Glomerular visceral epithelial cell (primary cell): Measurements from ENCODE around the gene PPP1R14B.

ENCODE experiments used
- DNase-seq: peaks from one replicate; pipeline ENCODE4 v3.0.0-alpha.2; 2016; ENCODE audit errors: extremely low spot score

PPP1R14B gene

DNA sequence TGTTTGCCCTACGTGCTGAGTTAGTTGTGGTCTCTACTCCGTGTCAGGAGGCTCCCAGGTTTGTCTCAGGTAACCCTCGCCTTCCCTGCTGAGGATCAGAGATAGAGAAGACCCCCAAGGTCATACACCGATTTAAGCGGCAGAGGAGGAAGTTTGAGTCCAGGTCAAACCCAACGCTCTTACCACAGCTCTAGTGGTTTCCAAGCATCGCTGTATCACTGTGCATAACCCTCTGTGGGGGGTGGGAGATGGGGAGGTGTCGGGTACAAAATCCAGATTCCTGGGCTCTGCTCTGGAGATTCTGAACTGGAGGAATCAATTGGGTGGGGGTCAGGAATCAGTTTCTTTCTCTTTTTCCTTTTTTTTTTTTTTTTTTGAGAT, 15.8 kb downstream of the PPP1R14B start:
- no peak for DNase-seq

DNA sequence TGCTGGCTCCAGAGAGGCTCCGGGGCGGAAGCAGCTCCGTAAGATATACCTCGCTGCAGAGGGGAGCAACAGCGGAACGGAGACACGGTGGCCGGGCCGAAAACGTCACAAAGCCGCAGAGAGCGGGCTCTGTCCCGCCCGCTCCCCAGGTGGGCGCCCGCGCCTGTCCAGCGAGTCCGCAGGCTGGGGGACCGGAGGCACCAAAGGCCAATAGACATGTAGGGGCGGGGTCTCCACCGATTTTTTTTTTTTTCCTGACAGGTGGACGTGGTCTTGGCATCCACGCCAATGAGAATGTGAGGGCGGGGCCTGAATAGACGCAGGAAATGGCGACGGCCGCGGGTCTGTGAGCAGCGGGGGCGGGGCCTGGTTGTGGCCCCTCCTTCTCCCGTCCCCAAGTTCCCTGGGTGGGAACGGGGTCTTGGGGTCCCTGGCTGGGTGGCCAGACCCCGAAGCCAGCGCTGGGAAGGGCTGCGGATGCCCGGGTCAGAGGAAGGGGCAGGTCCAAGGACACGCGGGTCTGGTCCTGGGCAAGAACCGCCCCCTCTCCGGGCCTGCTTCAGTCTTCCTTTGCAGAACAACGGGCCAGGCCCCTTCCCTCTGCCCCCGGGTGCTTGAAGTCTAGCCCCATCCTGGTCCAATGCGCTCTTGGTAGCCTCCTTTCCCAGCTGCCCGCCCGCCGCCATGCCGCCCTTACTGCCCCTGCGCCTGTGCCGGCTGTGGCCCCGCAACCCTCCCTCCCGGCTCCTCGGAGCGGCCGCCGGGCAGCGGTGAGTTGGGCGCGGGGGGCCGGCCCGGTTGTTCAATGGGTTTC, 16.4 kb downstream of the PPP1R14B start, which contains the start of gene DNAJC4:
TSS of gene DNAJC4 (plus strand) at position 378 of the 814 bp plus-strand sequence. CDS start at position 685, 307 bp downstream.
- peak; percentile 91 for DNase-seq

DNA sequence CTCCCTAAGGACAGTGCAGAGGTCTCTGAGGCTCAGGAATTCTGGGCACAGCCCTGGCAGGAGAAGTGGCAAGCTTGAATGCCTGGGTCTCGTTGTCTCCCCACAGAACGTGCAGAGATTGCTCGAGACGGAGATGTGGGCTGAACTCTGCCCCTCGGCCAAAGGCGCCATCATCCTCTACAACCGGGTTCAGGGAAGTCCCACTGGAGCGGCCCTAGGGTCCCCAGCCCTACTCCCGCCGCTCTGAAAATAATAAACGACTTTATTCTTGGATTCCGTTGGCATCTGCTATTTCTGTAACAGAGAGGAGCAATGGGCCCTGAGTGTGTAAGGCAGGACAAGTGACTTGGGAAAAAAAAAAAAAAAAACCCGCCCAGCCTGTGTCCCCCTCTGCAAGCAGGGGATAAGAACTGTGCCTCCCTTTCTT, 17.0 kb downstream of the PPP1R14B start:
- no peak for DNase-seq

DNA sequence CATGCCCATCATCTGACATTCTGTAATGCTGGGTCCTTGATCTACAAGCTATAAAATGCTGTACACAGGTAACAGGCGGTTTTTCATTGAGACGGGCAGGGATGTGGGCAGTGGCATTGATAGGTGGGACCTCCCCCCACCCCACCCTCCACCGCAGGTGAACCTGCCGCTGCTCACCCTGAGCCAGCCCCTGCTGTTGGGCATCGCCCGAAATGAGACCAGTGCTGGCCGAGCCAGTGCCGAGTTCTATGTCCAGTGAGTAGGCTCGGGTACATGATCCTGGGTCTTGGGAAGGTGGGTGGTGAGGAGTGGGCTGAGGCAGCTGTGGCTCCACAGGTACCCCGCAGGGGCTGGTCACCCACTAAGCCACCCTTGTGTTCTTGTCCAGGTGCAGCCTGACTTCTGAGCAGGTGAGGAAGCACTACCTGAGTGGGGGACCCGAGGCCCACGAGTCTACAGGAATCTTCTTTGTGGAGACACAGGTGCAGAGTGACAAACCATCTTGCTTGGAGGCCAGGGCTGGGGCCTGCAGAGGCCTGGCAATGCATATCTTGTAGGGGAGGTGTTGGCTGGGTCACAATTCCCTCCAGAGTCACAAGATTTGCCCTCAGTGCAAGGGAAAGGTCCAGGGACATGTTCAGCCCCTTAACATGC, 17.5 kb downstream of the PPP1R14B start:
- DNase-seq: no peak

DNA sequence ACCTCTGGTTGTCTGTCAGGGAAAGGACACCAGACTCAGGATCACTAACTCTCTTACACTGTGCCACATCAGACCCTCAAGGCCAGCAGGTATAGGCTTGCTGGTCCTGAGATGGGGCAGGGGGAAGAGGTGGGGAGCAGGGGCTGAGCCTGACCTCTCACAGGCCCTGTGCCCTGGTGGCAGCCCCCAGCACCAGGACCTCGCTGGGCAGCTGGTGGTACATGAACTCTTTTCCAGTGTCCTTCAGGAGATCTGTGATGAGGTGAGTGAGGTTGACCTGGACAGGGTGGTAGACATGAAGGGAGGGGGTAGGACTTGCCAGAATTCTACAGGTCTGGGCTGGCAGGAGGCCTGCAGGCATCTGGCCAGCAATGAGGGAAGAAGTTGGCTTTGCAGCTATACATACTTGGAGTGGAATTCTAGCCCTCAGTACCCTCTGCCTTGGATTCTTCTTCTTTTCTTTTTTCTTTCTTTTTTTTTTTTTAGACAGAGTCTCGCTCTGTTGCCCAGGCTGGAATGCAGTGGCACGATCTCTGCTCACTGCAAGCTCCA, 19.3 kb downstream of the PPP1R14B start:
- DNase-seq: peak; percentile 26

DNA sequence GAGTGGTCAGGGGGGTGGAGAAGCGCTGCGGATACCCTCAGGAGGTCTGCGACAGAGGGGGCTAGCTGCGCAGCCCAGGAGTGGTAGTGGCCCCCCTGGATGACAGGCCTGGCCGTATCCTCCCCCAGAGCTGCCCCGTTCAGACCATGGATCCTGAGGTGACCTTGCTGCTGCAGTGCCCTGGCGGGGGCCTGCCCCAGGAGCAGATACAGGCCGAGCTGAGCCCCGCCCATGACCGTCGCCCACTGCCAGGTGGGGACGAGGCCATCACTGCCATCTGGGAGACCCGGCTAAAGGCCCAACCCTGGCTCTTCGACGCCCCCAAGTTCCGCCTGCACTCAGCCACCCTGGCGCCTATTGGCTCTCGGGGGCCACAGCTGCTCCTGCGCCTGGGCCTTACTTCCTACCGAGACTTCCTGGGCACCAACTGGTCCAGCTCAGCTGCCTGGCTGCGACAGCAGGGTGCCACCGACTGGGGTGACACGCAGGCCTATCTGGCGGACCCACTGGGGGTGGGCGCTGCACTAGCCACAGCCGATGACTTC, 20.2 kb downstream of the PPP1R14B start:
- DNase-seq: peak; percentile 31

DNA sequence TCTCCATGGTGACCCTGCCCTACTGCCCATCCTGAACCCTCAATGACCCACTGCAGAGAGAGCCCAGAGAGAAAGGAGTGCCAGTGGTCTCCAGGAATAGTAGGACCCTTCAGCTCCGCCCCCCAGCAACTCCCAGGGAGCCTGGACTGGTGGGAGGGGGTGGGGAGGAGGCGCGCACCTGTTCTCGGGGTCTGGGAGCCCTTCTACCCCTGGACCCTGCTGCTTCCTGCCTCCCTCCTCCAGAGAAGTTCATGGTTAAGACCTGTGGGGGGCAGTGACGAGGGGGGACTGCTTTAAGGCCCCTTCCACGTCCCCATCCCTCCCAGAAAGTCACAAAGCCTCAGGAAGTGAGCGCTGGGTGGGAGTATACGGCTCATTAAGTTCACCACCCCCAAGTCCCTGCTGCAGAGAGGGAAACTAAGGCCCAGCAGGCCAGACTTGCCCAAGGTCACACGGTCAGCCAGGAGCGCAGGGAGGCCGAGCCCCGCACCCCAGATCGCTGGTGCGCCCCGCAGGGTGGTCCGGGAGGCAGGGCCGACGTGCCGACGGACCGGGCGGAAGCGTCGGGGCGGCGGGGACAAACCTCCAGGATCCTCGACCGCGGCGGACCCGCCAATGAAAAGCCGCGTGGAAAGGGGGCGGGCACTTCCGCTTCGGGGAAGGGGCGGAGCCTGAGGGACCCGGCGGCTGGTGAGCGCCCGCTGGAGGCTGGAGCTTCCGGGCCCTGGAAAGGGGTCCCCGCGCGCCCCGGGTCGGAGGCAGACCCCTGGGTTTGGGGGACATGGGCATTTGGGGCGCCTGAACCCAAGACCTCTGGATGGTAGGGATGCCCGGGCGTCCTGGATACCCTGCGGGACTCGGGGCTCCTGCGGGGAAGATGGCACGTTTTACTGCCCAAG, 20.9 kb downstream of the PPP1R14B start, which contains the start of the genes NUDT22 and TRPT1:
TSS of gene NUDT22 (plus strand) at position 667 of the 899 bp plus-strand sequence. CDS start 379 bp downstream, outside the sequence.
TSS of gene TRPT1 (minus strand) at position 579 of the 899 bp plus-strand sequence. CDS start at position 253, 326 bp downstream.
- peak; percentile 80 for DNase-seq

DNA sequence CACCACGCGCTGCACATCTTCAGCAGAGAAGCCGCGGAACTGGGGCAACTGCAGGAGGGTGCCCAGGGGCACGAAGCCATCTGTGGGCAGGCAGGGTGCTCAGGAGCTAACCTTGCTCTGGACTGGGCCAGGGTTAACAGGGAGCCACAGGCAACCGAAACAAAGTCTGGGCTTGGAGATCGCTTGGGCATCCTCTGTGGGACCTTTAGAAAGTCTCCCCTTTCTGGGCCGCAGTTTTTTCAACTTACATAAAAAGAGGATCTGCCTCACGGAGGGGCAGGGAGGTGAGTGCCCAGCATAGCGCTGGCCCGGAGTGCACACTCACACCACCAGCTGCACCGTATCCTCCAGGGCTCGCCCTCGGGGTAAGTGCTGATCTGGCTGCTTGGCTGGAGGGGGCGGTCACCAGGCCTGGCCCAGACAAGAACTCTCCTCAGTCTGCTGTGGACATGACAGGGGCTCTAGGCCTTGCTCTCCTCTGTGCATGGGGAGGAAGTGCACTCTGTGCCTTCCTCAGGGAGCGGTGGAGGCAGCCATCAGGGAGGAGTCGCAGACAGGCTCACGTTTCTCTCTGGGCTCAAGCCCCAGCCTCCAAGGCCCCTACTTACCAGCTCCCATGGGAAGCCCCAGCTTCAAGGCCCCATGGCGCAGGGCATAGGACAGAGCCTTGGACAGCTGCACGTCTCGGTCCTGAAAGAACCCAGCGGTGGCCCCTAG, 21.7 kb downstream of the PPP1R14B start:
- DNase-seq: no peak

DNA sequence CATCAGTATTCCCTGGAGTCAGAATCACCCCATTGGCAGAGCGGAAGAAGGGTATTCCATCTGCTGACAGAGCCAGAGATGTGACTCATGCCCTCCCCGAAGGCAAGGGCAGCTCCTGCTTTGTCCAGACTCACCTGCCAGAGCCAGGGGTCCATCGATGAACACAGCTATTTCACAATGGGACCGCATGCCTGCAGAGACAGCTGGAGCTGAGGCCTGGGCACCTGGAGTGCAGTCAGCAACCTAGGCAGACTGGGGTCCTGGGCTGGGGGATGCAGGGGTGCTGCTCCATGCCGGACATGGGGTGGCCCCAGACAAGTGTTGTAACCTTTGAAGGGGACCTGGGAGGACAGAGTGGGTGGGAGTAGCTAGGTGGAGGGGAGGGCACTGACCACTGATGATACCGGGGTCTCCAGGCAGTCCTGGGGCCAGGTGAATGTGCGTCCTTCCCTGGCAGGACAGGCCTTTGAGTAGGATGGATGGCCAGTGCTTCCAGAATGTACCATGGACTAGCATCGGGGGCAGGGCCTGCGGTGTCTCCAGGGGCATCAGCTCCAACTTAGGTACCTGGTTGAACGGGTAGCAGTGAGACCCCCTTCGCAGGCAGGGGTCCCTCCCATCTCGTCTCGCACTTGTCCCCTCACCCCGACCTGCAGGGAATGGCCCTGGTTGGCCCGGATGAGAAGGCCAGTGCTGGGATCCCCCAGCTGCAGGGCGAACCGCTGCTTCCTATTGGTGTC, 22.4 kb downstream of the PPP1R14B start:
- DNase-seq: peak; percentile 42

DNA sequence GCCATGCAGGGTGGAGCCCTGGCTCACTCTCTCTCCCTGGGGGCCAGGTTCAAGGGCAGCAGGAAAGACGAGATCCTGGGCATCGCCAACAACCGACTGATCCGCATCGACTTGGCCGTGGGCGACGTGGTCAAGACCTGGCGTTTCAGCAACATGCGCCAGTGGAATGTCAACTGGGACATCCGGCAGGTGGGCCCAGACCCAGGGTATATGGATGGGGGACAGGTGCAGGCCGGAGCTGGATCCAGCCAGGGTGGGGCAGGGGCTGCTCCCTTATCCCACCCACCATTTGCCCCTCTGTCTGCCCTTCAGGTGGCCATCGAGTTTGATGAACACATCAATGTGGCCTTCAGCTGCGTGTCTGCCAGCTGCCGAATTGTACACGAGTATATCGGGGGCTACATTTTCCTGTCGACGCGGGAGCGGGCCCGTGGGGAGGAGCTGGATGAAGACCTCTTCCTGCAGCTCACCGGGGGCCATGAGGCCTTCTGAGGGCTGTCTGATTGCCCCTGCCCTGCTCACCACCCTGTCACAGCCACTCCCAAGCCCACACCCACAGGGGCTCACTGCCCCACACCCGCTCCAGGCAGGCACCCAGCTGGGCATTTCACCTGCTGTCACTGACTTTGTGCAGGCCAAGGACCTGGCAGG, 23.6 kb downstream of the PPP1R14B start:
- no peak for DNase-seq

DNA sequence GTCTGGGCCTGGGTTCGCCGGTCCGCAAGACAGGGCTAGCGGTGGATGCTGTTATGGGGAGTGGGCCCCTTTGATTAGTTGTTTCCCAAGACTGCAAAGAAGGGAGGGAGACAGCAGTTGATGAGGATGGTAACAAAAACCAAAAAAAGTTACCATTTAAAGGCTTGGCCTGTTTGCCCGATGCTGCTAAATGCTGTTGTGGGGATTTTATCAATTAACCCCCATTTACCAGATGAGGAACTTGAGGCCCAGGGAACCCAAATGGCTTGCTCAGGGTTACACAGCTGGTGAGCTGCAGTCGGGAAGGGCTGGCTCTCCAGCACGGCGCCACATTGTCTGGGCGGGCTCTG, 24.1 kb downstream of the PPP1R14B start:
- DNase-seq: no peak

DNA sequence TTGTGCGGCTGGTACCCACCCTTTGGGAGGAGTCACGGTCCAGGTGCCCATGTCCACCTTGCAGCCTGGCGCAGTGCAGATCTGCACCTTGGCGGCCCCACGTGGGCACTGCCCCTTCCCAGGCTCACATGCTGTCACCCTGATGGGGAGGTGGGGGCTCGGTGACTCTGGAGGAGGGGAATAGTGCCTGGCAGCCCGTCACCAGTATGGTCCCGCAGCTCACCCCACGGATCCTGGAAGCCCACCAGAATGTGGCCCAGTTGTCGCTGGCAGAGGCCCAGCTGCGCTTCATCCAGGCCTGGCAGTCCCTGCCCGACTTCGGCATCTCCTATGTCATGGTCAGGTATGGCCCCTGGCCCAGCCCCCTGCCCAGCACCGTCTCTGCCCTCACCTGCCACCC, 25.9 kb downstream of the PPP1R14B start:
- no peak for DNase-seq

DNA sequence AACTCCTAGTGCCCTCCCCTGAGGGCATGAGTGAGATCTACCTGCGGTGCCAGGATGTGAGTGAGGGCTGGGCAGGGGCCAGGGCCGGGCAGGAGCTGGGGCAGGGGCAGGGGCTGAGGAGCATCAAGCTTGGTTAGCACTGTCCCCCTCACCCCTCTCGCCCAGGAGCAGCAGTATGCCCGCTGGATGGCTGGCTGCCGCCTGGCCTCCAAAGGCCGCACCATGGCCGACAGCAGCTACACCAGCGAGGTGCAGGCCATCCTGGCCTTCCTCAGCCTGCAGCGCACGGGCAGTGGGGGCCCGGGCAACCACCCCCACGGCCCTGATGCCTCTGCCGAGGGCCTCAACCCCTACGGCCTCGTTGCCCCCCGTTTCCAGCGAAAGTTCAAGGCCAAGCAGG, 26.5 kb downstream of the PPP1R14B start:
- DNase-seq: no peak

DNA sequence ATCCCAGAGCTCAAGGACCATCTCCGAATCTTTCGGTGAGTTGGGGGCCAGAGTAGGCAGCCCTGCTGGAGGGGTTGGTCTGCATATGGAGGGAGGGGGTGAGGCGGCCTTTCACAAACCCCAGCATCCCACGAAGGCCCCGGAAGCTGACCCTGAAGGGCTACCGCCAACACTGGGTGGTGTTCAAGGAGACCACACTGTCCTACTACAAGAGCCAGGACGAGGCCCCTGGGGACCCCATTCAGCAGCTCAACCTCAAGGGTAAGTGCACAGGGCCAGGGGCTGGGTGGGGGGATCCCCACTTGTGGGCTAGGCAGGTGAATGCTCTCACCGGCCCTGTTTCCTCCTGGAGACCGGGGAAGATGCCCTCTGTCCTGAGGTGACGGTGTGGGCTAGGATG, 27.0 kb downstream of the PPP1R14B start:
- no peak for DNase-seq

DNA sequence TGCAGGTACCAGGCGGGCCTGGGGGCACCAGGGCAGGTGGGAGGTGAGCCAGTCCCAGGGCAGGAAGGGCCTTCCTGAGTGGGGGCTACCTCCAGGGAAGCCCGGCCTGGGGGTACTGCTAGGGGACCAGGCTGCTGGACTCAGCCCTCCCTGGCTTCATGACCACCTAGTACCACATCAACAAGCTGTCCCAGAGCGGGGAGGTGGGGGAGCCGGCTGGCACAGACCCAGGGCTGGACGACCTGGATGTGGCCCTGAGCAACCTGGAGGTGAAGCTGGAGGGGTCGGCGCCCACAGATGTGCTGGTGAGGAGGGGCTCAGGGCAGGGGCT, 27.4 kb downstream of the PPP1R14B start:
- no peak for DNase-seq

DNA sequence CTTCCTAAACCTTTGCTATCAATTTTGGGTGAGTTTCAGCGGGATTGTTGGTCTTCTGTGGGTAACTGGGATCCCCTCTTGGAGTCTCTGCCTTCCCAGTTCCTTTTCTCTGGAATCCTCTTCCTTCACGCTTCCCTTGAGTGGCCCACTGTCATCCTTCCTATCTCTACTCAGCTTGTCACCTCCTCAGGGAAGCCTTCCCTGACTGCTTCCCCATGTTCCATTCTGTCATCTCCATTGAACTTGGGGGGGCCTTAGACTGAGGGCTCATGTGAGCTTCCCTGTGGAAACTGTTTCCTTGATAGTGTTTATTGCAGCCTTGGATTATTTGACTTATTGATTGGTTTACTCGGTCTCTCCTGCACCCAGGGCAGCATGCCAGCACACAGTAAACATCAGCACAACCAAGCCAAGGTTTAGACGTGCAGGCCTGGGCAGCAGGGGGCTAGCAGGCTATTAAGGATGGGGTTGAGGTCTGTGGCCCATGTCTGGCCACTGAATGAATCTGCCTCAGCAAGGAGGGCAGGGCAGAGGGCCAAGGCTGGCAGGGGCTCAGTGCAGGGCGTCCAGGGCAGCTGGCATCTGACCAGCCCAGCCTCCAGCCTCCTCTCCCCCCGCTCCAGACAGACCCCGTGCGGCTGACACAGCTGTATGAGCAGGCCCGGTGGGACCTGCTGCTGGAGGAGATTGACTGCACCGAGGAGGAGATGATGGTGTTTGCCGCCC, 28.0 kb downstream of the PPP1R14B start:
- no peak for DNase-seq

DNA sequence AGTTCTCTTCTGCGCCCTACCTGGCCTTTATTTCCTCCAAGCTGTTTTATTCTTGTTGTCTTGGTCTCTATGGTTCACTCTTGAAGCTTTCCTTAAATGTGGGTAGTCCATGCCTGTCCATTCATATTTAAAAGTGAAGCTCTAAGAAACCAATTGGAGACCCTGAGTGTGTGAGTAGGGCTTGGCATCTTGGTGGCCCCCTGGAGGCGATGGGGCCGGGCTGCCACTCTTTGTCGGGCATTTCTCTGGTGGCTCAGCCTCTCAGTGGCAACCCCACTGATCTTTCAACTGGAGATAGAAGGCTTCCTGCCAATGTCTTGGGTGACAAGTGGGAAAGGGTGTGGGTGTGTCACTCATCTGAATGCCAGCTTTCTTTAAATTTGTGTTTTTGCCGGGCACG, 29.9 kb downstream of the PPP1R14B start:
- DNase-seq: no peak

DNA sequence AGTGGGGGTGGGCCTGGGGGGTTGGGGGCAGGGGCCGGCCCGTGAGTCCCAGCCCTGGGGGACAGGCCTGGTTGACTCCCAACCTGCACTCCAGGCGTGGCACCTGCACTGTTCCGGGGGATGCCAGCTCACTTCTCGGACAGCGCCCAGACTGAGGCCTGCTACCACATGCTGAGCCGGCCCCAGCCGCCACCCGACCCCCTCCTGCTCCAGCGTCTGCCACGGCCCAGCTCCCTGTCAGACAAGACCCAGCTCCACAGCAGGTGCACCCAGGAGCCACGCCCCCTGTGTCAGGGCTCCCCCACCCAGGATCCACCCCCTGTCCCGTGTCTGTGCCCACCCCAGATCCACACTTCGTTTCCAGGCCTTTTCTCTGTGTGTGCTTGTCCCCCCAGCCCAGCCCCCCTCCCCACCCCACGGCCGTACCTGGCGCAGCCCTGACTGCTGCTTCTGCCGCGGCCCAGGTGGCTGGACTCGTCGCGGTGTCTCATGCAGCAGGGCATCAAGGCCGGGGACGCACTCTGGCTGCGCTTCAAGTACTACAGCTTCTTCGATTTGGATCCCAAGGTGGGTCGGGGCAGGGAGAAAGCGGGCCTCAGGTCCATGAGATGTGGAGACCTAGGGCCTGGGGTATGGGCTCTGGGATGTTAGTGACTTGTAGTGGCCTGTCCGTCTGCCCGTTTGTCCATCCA, 35.4 kb downstream of the PPP1R14B start:
- DNase-seq: no peak
